Measurements from ENCODE around the gene GSTM4.

- TF ChIP-seq CTCF (conservative IDR thresholded peaks at IDR 0.05) (no peak), EZH2 (IDR thresholded peaks at IDR 0.05; ENCODE audit: low read depth) (no peak)
Observed at GRCh38 chr1:109637446-109637845, 18.5 kb upstream of the GSTM4 start.

Data from PC-9 (cell line).